Neural cell (in vitro differentiated cells): ENCODE measurements around the gene FOXO3. TPM values are rescaled to one million over a fixed set of nuclear protein-coding genes. Genes with fewer than 3 reads are reported as not detected.

Experiments used
- H2AFZ ChIP-seq: fragments of 200-600, 300-800 bp; sonication (generic), shearing (Covaris generic); 2 replicates; pipeline ENCODE4 v1.6.0; 2014; ENCODE audit warnings: low read depth, mild to moderate bottlenecking, antibody characterized with exemption, low read length, moderate library complexity
- H3F3A ChIP-seq: fragments of 200-600 bp; shearing (Covaris generic); 2 replicates; pipeline ENCODE4 v1.6.1; 2016; ENCODE audit warnings: mild to moderate bottlenecking, moderate library complexity, mixed read lengths, antibody characterized with exemption, low read length; ENCODE audit not compliant: insufficient read depth, poor library complexity, severe bottlenecking
- H3K27ac ChIP-seq: fragments of 200-600, 300-800 bp; sonication (generic), shearing (Covaris generic); 2 replicates; pipeline ENCODE4 v1.5.1; 2014; ENCODE audit warnings: mild to moderate bottlenecking, low read length, moderate library complexity
- H3K27me3 ChIP-seq: fragments of 300-800, 200-600 bp; sonication (generic), shearing (Covaris generic); 2 replicates; pipeline ENCODE4 v1.6.0; 2014; ENCODE audit warnings: mild to moderate bottlenecking, low read depth, low read length, moderate library complexity; ENCODE audit not compliant: insufficient read depth
- H3K36me3 ChIP-seq: fragments of 300-800, 200-600 bp; sonication (generic), shearing (Covaris generic); 2 replicates; pipeline ENCODE4 v1.5.1; 2014; ENCODE audit warnings: mild to moderate bottlenecking, antibody characterized with exemption, low read length, moderate library complexity; ENCODE audit not compliant: insufficient read depth
- H3K4me2 ChIP-seq: fragments of 300-800, 200-600 bp; sonication (generic), shearing (Covaris generic); 2 replicates; pipeline ENCODE4 v1.6.0; 2014; ENCODE audit warnings: mild to moderate bottlenecking, low read length
- H3K4me3 ChIP-seq: fragments of 300-800, 200-600 bp; sonication (generic), shearing (Covaris generic); 2 replicates; pipeline ENCODE4 v1.5.1; 2014; ENCODE audit warnings: mild to moderate bottlenecking, low read length, moderate library complexity
- H3K79me2 ChIP-seq: fragments of 200-600 bp; shearing (Covaris generic); replicated peaks from 2 replicates; pipeline ENCODE4 v1.6.0; 2014; ENCODE audit warnings: mild to moderate bottlenecking, low read length, moderate library complexity; ENCODE audit not compliant: insufficient read depth
- H3K9ac ChIP-seq: fragments of 300-800, 200-600 bp; sonication (generic), shearing (Covaris generic); 2 replicates; pipeline ENCODE4 v1.6.1; 2016; ENCODE audit warnings: mild to moderate bottlenecking, low read length, mixed read lengths
- H3K9me2 ChIP-seq: fragments of 200-600 bp; shearing (Covaris generic); 2 replicates; pipeline ENCODE4 v1.6.1; 2016; ENCODE audit warnings: mild to moderate bottlenecking, low read length, mixed read lengths; ENCODE audit not compliant: insufficient read depth
- H3K9me3 ChIP-seq: fragments of 200-600, 300-800 bp; sonication (generic), shearing (Covaris generic); 2 replicates; pipeline ENCODE4 v1.6.1; 2016; ENCODE audit warnings: mild to moderate bottlenecking, mixed run types, low read length, moderate library complexity, mixed read lengths
- H4K20me1 ChIP-seq: fragments of 200-600 bp; shearing (Covaris generic); 2 replicates; pipeline ENCODE4 v1.6.1; 2016; ENCODE audit warnings: mild to moderate bottlenecking, mixed run types; ENCODE audit not compliant: insufficient read depth
- CTCF ChIP-seq: fragments of 450-650 bp; IDR thresholded peaks from 2 replicates; pipeline ENCODE4 v1.5.1; 2014; ENCODE audit warnings: antibody characterized with exemption, mild to moderate bottlenecking, moderate library complexity; ENCODE audit not compliant: poor library complexity, severe bottlenecking
- EP300 ChIP-seq: fragments of 450-650 bp; conservative IDR thresholded peaks from 2 replicates; pipeline ENCODE4 v1.6.1; 2014; ENCODE audit warnings: antibody characterized with exemption, mild to moderate bottlenecking, moderate library complexity; ENCODE audit not compliant: poor library complexity, severe bottlenecking
- EZH2 ChIP-seq: fragments of 200-600, 300-800 bp; shearing (Covaris generic), sonication (generic); IDR thresholded peaks from 2 replicates; pipeline ENCODE4 v1.6.1; 2014; ENCODE audit warnings: antibody characterized with exemption, low read length, borderline replicate concordance, mild to moderate bottlenecking; ENCODE audit not compliant: insufficient read depth, poor library complexity, severe bottlenecking
- MXI1 ChIP-seq: fragments of 450-650 bp; conservative IDR thresholded peaks from 2 replicates; pipeline ENCODE4 v1.6.1; 2014; ENCODE audit warnings: antibody characterized with exemption, mild to moderate bottlenecking; ENCODE audit not compliant: poor library complexity, severe bottlenecking
- POLR2AphosphoS5 ChIP-seq: IDR thresholded peaks from 2 replicates; pipeline ENCODE4 v1.6.1; 2012
- RAD21 ChIP-seq: fragments of 450-650 bp; conservative IDR thresholded peaks from 2 replicates; pipeline ENCODE4 v1.6.1; 2014; ENCODE audit warnings: antibody characterized with exemption, mild to moderate bottlenecking, moderate library complexity
- REST ChIP-seq: IDR thresholded peaks from 2 replicates; pipeline ENCODE4 v1.6.1; 2012; ENCODE audit warnings: borderline replicate concordance
- SMC3 ChIP-seq: fragments of 450-650 bp; conservative IDR thresholded peaks from 2 replicates; pipeline ENCODE4 v1.6.1; 2014; ENCODE audit warnings: antibody characterized with exemption, mild to moderate bottlenecking, moderate library complexity; ENCODE audit not compliant: poor library complexity
- TAF1 ChIP-seq: IDR thresholded peaks from 2 replicates; pipeline ENCODE4 v1.6.1; 2012; ENCODE audit warnings: low read depth
- polyA plus RNA-seq: library from polyadenylated mRNA; depleted of rRNA; stranded (reverse); fragments of >200 nt; gene quantifications from 2 replicates; pipeline ENCODE4 v1.2.3, GENCODE V29; 2014

Gene FOXO3
- polyA plus RNA-seq, 1 donor from 2014 or later, result 21.3 TPM

- Histone ChIP-seq H2AFZ (no peak overlapping the region), H3K4me2 (no peak overlapping the region), H3K9me3 (no peaks in the 10 kb centered on the region), H3K9me2 (no peaks in the 10 kb centered on the region), H3K36me3 (peaks cover 4% of the 10 kb centered on the region), H3K9ac (no peak overlapping the region), H3F3A (no peaks in the 10 kb centered on the region), H3K79me2 (no peaks in the 10 kb centered on the region), H4K20me1 (no peaks in the 10 kb centered on the region), H3K27me3 (no peaks in the 10 kb centered on the region), H3K27ac (no peak overlapping the region), H3K4me3 (no peak overlapping the region)
- TF ChIP-seq POLR2AphosphoS5, result no peak
- TF ChIP-seq RAD21, result no peak
- no peak for TF ChIP-seq EZH2
- no peak for TF ChIP-seq SMC3
- no peak for TF ChIP-seq TAF1
- no peak for TF ChIP-seq CTCF
- TF ChIP-seq REST, result no peak
- no peak for TF ChIP-seq MXI1
- no peak for TF ChIP-seq EP300
Observed at GRCh38 chr6:108524528-108525248, 36.0 kb upstream of the FOXO3 start.

- no peaks in the 10 kb centered on the region for H3K9me2 ChIP-seq
- no peaks in the 10 kb centered on the region for H3F3A ChIP-seq
- no peaks in the 10 kb centered on the region for H3K36me3 ChIP-seq
- TF ChIP-seq CTCF, result peak; percentile 95
- TF ChIP-seq RAD21, result peak; percentile 96
- peak; percentile 96 for TF ChIP-seq SMC3
- TF ChIP-seq POLR2AphosphoS5, result no peak
- no peaks in the 10 kb centered on the region for H4K20me1 ChIP-seq
- no peaks in the 10 kb centered on the region for H3K27me3 ChIP-seq
- H3K9me3 ChIP-seq, result no peaks in the 10 kb centered on the region
- H3K27ac ChIP-seq, result no peak overlapping the region
- no peak overlapping the region for H3K4me2 ChIP-seq
- H2AFZ ChIP-seq, result no peak overlapping the region
- no peak overlapping the region for H3K9ac ChIP-seq
- H3K79me2 ChIP-seq, result no peaks in the 10 kb centered on the region
- H3K4me3 ChIP-seq, result no peak overlapping the region
Observed at GRCh38 chr6:108526739-108527174, 34.0 kb upstream of the FOXO3 start.
